KBM-7 (cell line): Measurements from ENCODE around the gene HSD11B2.

Experiments
- DNase-seq: peaks from one replicate; pipeline ENCODE4 v3.0.0-alpha.2; 2015
- in situ Hi-C: fragments of 300-500 bp; cut with MboI; formaldehyde crosslinking; loops from 2 replicates; pipeline ENCODE4 v1.14.3; 2020; ENCODE audit warnings: low sequenced_read_pairs, low pct_unique_long_range_greater_than_20kb, mixed read lengths

The HSD11B2 gene

DNA sequence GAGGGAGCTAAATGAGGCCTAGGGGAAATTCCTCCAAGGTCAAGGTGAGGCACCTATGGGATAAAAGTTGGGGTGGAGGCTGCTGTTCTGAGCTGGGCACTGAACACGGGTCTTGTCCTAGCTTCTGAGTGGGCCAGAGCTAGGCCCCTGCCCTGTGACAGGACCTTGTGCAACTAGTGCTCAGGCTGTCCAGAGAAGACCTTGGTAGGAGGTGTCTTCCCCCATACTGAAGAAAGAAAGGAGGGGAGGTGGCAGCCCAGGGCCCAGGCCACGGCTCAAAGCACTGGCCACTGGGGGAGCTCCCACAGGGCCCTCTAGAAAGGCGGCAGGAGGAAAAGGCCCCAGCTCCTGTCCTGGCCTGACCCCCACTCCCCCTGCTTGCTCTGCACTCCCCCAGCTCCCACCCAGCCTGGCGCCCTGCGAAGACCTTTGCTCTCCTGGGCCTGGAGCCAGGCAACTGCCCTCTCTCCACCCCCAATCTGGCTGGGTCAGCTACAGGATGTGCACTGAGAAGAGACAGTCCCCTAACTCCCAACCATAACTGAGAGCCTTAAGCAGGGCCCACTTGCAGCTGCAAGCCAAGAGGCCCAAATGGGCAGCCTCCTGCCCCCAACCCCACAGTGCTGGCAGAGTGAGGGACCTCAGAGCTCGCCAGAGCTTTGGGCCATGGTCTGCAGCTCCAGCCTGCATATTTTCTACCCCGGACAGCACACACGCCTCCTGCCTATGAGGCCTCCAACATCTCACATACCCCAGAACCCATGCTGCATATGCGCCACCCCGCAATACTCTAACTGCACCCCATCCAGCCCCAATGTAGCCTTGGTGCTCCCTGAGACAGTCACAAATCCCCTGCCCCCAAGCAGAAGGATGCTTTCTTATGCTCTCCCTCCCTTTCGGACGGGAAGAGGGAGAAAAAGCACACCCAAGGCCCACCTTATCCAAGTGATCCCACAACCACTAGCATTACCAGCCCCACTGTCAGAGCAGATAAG lies 15.3 kb downstream of the HSD11B2 start:
- DNase-seq: no peak
- in situ Hi-C loops: no loop called here

DNA sequence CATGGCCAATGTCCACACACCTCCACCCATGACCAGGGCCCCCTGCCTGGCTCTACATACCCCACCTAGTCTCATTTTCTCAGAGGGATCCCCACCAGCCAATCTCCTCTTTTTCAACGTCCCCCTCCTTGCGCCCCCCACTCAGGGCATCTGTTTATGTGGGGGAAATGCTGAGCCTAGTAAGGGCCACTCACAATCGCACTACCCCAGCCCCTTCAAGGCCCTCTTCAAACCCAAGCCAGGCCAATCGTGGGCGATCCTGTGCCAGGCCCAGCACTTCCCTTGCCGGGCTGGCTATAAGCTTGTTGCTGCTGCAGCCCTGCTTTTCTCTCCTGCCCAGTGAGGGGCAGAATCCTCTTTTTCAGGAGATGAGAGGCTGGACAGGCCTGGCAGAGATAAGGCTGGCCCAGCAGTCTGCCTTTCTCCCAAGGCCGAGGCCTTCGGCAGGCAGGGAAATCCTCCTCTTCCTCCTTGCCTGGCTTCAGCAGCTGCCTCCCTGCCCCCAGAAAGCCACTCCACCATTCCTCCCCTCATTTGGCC lies 16.1 kb downstream of the HSD11B2 start:
- no peak for DNase-seq
- in situ Hi-C loops: no loop called here

GRCh38 chr16:67447508-67448076 lies 16.7 kb downstream of the HSD11B2 start:
- DNase-seq: peak; percentile 88
- in situ Hi-C loops: no loop called here

GRCh38 chr16:67448580-67448979 lies 17.7 kb downstream of the HSD11B2 start:
- no peak for DNase-seq
- in situ Hi-C loops: no loop called here

DNA sequence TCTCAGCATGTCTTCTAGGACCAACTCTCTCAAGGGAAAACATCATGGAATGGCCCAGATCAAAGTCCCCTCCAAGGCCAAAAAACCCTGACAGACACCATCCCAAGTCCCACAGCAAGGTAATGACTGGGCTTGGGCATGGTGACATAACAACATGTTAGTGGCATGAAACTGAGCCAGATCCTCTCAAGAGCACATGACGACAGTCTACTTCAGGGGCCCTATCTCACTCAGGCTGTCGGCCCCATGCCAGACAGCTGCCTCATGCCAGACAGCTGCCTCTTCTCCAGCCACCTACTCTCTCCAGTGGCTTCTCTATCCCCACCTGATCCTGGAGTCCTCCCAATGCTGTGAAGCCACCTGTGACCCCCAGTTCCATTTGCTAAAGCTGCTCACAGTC lies 18.4 kb downstream of the HSD11B2 start:
- DNase-seq: no peak
- in situ Hi-C loops: no loop called here

DNA sequence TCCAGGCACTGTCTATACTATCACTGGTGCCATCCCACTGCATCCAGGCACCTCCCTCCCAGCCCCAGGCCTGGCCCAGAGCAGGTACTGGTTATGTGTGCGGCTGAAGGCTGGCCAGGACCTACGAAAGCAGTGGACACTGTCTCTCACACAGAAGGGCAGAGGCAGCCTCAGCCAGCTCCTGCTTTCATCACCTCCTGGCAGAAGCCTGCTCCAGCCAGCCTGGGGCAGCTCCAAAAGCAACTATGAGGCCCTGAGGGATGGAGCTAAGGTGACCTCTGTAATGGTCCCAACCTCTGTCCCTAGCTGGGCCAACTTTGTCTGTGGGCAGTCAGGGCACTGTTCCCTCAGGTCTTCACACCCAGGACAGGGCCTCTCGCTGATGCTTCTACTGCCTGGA lies 18.8 kb downstream of the HSD11B2 start:
- no peak for DNase-seq
- in situ Hi-C loops: no loop called here

DNA sequence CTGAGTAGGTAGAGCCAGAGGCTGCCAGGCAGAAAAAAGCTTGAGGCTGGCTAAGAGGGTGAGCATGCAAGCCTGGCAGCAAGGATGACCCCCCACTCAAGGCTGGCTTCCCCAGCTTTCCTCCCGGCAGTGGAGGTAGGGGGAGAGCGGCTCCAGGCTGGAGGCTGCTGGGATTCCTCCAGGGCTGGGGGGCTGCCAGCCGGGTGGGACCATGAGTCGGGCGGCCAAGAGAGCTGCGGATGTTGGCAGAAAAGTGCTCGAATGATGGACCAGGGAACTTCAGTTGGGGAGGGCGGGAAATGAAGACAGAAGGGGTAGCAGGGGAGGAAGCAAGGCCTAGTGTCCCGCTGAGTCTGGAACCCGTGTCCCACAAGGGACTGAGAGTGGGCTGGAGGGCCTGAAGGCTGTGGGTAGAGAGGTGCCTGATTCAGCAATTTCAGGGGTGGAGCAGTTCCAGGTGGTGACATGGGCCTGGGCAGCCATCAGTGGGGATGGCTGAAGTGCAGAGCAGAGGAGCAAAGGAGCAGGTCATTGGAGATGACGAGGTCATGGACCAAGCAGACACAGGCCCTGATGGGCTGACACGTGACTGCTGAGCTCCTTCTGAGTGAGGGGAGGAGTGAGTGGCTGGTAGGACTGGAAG lies 20.3 kb downstream of the HSD11B2 start:
- in situ Hi-C loops: no loop called here

GRCh38 chr16:67451704-67452435 lies 20.9 kb downstream of the HSD11B2 start:
- in situ Hi-C loops: no loop called here
- DNase-seq: no peak

More for the DNA sequence above, 20.3 kb downstream of the HSD11B2 start:
- no peak for DNase-seq

DNA sequence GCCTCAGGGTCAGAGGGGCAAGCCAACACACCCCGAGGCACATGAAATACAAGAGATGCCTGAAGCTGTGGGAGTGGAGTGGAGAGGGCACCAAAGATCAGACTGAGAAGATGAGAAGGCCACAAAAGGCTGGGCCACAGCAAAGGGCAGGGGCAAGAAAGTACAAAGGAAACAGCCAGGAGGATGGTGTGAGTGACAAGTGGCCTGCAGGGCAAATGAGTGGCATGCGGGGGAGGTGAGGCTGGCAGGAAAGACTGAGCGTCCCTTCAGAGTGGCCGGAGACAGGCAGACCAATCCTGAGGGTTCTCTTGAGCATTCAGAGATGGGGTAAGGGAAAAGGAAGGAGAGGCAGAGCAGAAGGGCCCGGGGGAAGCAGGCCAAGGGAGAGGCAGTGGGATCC lies 23.2 kb downstream of the HSD11B2 start:
- no peak for DNase-seq
- in situ Hi-C loops: no loop called here

- in situ Hi-C loops: no loop called here
- DNase-seq: no peak
Observed at GRCh38 chr16:67454852-67455251, 23.9 kb downstream of the HSD11B2 start.

- in situ Hi-C loops: no loop called here
- DNase-seq: no peak
Observed at GRCh38 chr16:67456391-67457081, 25.6 kb downstream of the HSD11B2 start.

DNA sequence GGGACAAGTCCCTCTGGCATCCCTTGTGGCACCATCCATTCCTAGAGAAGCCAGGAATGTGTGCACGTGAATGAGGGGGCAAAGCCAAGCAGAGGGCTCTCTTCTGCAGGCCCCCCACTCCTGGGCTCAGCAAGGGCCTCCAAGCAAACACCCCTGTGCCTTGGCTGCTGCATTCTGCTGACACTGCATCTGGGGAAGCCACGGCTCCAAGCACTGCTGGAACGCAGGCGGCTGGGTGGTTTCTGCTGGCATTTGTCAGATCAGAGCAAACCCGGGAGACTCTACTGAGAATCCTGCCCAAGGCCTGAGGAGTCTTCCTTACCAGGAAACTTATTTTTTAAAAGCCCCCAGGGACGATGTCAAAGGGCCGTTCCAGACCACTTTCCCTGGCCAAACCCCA lies 26.7 kb downstream of the HSD11B2 start:
- DNase-seq: no peak
- in situ Hi-C loops: no loop called here

- DNase-seq: no peak
- in situ Hi-C loops: no loop called here
Observed at GRCh38 chr16:67458121-67458641, 27.3 kb downstream of the HSD11B2 start.

DNA sequence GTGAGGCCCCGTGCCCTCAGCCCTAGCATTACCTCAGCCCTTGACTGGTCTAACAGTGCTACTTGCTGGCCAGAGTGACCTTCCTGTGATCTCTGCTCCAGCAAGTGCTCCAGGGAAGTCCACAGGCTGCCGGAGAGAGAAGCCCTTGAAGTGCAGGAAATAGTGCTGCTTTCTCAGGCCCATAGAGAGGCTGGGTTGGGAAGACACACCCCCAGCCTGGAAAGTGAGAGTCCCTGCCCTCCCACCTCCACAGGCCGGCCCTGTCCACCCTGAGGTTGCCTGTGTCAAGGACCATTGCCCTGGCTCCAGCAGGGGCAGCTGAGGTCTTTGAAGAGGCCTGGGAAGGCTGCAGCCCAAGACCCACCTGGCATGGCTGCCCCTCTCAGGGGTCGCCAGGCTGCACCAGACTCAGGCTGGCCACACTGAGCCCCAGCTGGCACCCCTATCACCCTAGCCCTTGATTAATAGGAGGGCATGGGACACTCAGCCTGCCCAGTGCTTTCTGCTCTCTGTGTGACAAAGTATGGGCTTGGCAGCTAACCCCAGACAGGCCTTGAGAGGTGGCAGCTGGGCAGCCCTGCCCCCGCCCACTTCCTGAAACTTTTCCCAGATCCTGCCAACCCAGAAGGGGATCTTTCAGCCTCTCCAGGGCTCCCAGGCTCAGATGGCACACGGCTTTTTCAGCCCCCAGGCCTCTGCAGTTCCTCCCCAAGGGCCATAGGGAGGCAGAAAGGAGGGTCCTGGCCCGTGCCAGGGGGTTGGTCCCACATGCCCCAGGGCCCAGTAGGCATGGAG lies 28.3 kb downstream of the HSD11B2 start:
- in situ Hi-C loops: no loop called here
- DNase-seq: no peak

DNA sequence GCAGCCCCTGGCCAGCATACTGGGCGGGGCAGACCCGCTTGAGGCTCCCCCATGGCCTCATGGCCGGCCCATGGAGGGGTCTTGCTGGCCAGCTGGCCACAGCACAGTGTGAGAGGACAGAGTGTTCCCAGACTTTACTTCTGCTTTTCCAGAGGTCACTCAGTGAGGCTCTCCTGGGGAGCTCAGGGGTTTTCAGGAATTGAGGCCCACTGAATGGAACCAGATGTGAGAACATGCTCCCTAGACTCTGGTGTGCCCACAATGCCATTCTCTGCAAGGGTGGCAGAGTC lies 28.9 kb downstream of the HSD11B2 start:
- no peak for DNase-seq
- in situ Hi-C loops: no loop called here

DNA sequence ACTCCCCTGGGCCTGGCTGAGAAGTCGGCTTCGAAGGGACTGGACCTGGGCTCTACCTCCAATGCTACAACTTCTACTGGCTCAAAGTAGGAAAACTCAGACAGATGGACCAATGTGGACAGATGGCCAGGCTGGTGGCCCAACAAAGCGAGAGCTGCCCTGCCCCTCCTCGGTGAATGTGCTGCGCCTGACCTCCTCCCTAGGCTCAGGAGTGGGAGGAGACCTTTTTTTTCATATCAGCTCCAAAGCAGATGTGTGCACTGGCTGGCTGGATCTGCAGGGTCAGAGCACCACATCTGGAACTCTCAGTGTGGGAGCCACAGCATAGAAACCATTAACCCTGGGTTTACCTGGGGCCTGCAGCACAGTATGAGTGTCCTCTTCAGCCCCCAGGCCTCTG lies 29.2 kb downstream of the HSD11B2 start:
- in situ Hi-C loops: no loop called here
- DNase-seq: no peak

DNA sequence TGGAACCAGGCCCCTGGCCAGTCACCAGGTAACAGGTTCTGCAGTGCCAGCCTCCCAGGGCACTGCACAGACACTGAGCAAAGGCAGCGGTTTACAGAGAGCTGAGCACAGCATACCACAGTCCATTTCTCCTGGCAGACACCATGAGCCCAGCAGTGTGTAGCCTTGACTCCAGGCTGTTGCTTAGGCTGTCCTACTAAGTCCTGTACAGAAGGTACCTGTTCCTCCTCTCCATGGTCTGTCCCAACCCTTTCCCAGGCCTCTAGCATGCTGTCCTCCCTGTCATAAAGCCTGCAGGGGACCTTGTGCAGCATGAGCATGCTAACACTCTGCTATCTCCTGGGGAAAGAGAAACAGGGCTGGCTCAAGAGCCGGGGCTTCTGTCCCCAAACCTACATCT lies 30.0 kb downstream of the HSD11B2 start:
- no peak for DNase-seq
- in situ Hi-C loops: no loop called here
